ENCODE data around the gene DNAJC6. TPM values are rescaled to one million over a fixed set of nuclear protein-coding genes. Genes with fewer than 3 reads are reported as not detected.

Gene DNAJC6
- total RNA-seq, 4 donors from 2014 or later, result 0.99 to 3.6 (median 2.5) TPM

- H3K4me3 ChIP-seq (ENCODE audit: low read depth, poor library complexity, severe bottlenecking), result no peak overlapping the region
- intact Hi-C loops (cut with DNase I; ENCODE audit: low total_unique reads), result no loop called here
- TF ChIP-seq, protein P1, sequence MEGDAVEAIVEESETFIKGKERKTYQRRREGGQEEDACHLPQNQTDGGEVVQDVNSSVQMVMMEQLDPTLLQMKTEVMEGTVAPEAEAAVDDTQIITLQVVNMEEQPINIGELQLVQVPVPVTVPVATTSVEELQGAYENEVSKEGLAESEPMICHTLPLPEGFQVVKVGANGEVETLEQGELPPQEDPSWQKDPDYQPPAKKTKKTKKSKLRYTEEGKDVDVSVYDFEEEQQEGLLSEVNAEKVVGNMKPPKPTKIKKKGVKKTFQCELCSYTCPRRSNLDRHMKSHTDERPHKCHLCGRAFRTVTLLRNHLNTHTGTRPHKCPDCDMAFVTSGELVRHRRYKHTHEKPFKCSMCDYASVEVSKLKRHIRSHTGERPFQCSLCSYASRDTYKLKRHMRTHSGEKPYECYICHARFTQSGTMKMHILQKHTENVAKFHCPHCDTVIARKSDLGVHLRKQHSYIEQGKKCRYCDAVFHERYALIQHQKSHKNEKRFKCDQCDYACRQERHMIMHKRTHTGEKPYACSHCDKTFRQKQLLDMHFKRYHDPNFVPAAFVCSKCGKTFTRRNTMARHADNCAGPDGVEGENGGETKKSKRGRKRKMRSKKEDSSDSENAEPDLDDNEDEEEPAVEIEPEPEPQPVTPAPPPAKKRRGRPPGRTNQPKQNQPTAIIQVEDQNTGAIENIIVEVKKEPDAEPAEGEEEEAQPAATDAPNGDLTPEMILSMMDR (IDR thresholded peaks at IDR 0.05), result no peak
- no peak for TF ChIP-seq POLR2A (IDR thresholded peaks at IDR 0.05)
- no peak for DNase-seq (ENCODE audit: low spot score in 2 of 2)
- 43 to 74% methylated on average over 2 of the region's 2 CpGs for WGBS, 2 donors
Measured at GRCh38 chr1:65458730-65459396, 149.5 kb downstream of the DNAJC6 start.

- no peak overlapping the region for H3K4me3 ChIP-seq (ENCODE audit: low read depth, poor library complexity, severe bottlenecking)
- WGBS, 2 donors, result 72 to 83% methylated on average over 1 of the region's 1 CpG
- TF ChIP-seq POLR2A (IDR thresholded peaks at IDR 0.05), result no peak
- TF ChIP-seq, protein P1 (IDR thresholded peaks at IDR 0.05), result no peak
- no peak for DNase-seq (ENCODE audit: low spot score in 2 of 2)
- intact Hi-C loops (cut with DNase I; ENCODE audit: low total_unique reads), result no loop called here
Measured at GRCh38 chr1:65459397-65459768, 150.0 kb downstream of the DNAJC6 start.

Other genes starting within 250 kb of the DNAJC6 start
- gene AK4, start 161.3 kb upstream of the DNAJC6 start, total RNA-seq, result 10 to 100 TPM; 39.9 to 83.2 (median 49.0) TPM
- 10 to 100 TPM in 3 of 4 donors, 1 to 10 TPM in 1; 5.1 to 12.9 (median 11.0) TPM for gene LEPR, start 111.1 kb downstream of the DNAJC6 start, total RNA-seq
- 10 to 100 TPM; 28.5 to 49.2 (median 32.3) TPM for gene LEPROT, start 111.1 kb downstream of the DNAJC6 start, total RNA-seq